Tibial artery (tissue), 4 donors: ENCODE results near the gene DPM2.

Experiments
- DNase-seq, 2 donors: peaks; one replicate each; pipeline ENCODE4 v3.0.0-alpha.2; 2019
- H3K27ac ChIP-seq, 2 donors: fragments of 200-600 bp; sonication (generic) in 1 of 2; 1 replicate in 1 of 2; 2 replicates in 1 of 2; pipeline ENCODE4 v1.5.1; 2018 to 2019; ENCODE audit warnings: mild to moderate bottlenecking in 1 of 2
- H3K27me3 ChIP-seq, 2 donors: fragments of 200-600 bp; sonication (generic) in 1 of 2; one replicate each; pipeline versions ENCODE4 v1.5.1 to v1.6.0; 2016 to 2019
- H3K36me3 ChIP-seq, 3 donors: fragments of 200-600 bp; sonication (generic) in 2 of 3; one replicate each; pipeline ENCODE4 v1.5.1; 2016 to 2019; ENCODE audit warnings: mild to moderate bottlenecking in 2 of 3
- H3K4me1 ChIP-seq, 4 donors: fragments of 200-600 bp; sonication (generic) in 2 of 4; 1 replicate in 3 of 4; 2 replicates in 1 of 4; pipeline ENCODE4 v1.5.1; 2016 to 2019
- H3K4me3 ChIP-seq, 2 donors: fragments of 200-600 bp; sonication (generic) in 1 of 2; 1 replicate in 1 of 2; 2 replicates in 1 of 2; pipeline ENCODE4 v1.5.1; 2018 to 2019; ENCODE audit warnings: mild to moderate bottlenecking in 2 of 2
- H3K9me3 ChIP-seq, 3 donors: fragments of 200-600 bp; sonication (generic) in 1 of 3; one replicate each; pipeline ENCODE4 v1.5.1; 2016 to 2019
- intact Hi-C: fragments of 100-400 bp; cut with DNase I; formaldehyde crosslinking; loops from one replicate; pipeline ENCODE4 v1.15.0; 2023; ENCODE audit warnings: low total_unique reads
- TF ChIP-seq, protein P1 (sequence below), 2 experiments: fragments of 200-600 bp in 1 of 2; fragments of 450-650 bp in 1 of 2; IDR thresholded peaks; one replicate each; pipeline ENCODE4 v1.5.1; 2017 to 2019; ENCODE audit warnings: antibody characterized with exemption in 2 of 2, mild to moderate bottlenecking in 1 of 2, moderate library complexity in 1 of 2

DPM2 gene

DNA sequence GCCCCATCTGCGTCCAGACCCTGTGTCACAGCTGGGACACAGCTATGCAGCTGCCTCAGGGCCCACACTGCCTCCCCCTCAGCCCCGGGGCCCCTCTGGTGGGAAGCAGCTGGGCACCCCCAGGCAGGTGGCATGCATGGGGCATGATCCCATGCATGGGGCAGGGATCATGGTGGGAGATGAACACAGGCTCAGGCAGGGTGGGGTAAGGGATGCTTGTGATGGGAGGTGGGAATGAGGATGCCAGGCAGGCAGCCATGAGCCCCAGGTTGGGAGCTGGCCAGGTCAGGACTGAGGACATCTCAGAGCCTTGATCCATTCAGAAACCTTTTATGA, 23.5 kb upstream of the DPM2 start:
- intact Hi-C loops: no loop called here
- no peak for DNase-seq
- Histone ChIP-seq H3K9me3 (no peaks in the 10 kb centered on the region), H3K4me3 (no peak overlapping the region), H3K27ac (peak overlapping the region in 1 of 2 donors; percentile 38), H3K36me3 (no peaks in the 10 kb centered on the region), H3K4me1 (peaks cover 16 to 68% (median 52%) of the 10 kb centered on the region in 4 donors), H3K27me3 (no peaks in the 10 kb centered on the region)
- TF ChIP-seq, protein P1, sequence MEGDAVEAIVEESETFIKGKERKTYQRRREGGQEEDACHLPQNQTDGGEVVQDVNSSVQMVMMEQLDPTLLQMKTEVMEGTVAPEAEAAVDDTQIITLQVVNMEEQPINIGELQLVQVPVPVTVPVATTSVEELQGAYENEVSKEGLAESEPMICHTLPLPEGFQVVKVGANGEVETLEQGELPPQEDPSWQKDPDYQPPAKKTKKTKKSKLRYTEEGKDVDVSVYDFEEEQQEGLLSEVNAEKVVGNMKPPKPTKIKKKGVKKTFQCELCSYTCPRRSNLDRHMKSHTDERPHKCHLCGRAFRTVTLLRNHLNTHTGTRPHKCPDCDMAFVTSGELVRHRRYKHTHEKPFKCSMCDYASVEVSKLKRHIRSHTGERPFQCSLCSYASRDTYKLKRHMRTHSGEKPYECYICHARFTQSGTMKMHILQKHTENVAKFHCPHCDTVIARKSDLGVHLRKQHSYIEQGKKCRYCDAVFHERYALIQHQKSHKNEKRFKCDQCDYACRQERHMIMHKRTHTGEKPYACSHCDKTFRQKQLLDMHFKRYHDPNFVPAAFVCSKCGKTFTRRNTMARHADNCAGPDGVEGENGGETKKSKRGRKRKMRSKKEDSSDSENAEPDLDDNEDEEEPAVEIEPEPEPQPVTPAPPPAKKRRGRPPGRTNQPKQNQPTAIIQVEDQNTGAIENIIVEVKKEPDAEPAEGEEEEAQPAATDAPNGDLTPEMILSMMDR (IDR thresholded peaks at IDR 0.05): no peak

DNA sequence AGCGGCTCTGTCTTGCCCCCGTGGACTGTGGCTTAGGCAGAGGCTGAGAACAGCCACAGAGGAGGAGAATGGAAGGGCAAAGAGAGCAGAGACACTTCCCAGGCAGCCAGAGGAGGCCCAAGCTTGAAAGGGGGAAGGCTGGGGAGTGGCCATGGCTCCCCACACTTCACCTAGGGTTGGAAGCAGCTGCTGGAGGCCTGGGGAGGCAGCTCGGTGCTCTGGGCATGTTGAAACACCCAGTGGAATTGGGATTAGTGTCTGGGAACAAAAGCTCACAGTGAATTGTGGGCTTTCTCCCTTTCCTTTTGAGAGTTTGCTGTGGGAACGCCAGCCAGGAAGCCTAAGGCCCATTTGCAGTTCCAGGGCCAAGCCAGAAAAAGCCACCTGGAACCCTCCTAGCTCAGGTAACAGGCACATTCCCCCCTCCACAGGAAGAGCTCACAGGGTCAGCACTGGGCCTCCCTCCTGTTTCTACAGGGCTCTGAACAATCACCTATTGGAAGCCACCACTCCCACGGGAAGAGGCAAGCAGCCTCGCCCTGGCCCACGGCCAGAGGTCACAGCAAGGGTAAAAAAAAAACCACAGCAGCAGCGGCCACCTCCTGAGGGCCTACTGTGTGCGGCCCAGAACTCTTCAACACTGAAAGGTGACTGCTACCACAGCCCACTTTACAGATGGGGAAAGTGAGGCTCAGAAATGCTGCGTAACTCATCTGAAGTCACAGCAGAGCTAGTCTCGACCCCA, 22.9 kb upstream of the DPM2 start:
- H3K36me3 ChIP-seq: no peaks in the 10 kb centered on the region
- no peak for DNase-seq
- H3K27ac ChIP-seq: peak overlapping the region; percentile 38 to 46
- TF ChIP-seq, protein P1 (IDR thresholded peaks at IDR 0.05): no peak
- no peak overlapping the region for H3K4me3 ChIP-seq
- intact Hi-C loops: no loop called here
- H3K4me1 ChIP-seq: peaks cover 12 to 68% (median 46%) of the 10 kb centered on the region in 4 donors
- H3K9me3 ChIP-seq: no peaks in the 10 kb centered on the region
- no peaks in the 10 kb centered on the region for H3K27me3 ChIP-seq

DNA sequence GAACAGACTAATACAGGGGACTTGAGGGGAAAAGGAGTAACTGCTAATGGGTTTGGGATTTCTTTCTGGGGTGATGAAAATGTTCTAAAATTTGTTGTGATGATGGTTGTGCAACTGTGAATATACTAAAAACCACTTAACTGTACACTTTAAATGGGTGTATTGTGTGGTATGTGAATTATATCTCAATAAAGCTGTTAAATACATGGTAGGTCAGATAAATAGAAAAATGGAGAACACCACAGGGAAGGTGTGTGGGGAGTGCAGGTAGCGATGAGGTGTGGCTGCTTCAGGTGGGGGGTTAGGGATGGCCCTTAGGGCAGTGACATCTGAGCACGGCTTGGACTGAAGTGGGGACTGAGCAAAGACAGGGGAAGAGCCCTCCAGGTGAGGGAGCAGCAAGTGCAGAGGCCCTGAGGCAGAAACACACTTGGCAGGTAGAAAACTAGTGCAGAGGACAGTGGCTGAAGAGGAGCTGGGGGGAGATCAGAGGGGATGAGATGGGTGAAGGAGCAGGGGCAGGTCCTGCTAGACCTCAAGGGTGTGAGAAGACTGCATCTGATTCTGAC, 22.3 kb upstream of the DPM2 start:
- no peak for DNase-seq
- intact Hi-C loops: no loop called here
- H3K4me1 ChIP-seq: peaks cover 12 to 68% (median 42%) of the 10 kb centered on the region in 4 donors
- H3K27ac ChIP-seq: peak overlapping the region; percentile 38 to 46
- H3K4me3 ChIP-seq: no peak overlapping the region
- no peaks in the 10 kb centered on the region for H3K27me3 ChIP-seq
- TF ChIP-seq, protein P1 (IDR thresholded peaks at IDR 0.05): no peak
- no peaks in the 10 kb centered on the region for H3K36me3 ChIP-seq
- no peaks in the 10 kb centered on the region for H3K9me3 ChIP-seq

DNA sequence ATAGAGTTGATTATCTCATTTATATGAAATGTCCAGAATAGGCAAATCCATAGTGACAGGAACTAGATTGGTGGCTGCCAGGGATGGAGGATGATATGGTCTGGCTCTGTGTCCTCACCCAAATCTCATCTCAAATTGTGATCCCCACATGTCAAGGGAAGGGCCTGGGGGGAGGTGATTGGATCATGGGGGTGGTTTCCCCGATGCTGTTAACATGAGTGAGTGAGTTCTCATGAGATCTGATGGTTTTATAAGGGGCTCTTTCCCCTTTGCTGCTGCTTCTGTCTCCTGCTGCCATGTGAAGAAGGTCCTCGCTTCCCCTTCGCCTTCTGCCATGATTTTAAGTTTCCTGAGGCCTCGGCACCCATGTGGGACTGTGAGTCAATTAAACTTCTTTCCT, 21.7 kb upstream of the DPM2 start:
- intact Hi-C loops: no loop called here

DNA sequence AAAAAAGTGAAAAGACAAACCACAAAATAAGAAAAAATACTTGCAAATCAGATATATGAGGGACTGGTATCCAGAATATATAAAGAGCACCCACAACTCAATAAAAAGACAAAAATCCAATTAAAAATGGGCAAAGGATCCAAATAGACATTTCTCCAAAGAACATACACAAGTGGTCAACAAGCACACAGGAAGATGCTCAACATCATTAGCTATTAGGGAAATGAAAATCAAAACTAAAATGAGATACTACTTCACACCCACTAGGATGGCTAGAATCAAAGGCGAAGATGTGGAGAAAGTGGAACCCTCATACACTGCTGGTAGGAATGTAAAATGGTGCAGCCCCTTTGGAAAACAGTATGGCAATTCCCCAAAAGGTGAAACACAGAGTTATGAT, 21.1 kb upstream of the DPM2 start:
- intact Hi-C loops: no loop called here
- Histone ChIP-seq H3K27me3 (no peaks in the 10 kb centered on the region), H3K4me1 (peaks cover 6 to 67% (median 35%) of the 10 kb centered on the region in 4 donors), H3K36me3 (no peaks in the 10 kb centered on the region), H3K27ac (no peak overlapping the region), H3K9me3 (no peaks in the 10 kb centered on the region), H3K4me3 (no peak overlapping the region)
- TF ChIP-seq, protein P1 (IDR thresholded peaks at IDR 0.05): no peak
- DNase-seq: no peak

More for the DNA sequence above, 21.7 kb upstream of the DPM2 start:
- H3K27ac ChIP-seq: no peak overlapping the region
- no peaks in the 10 kb centered on the region for H3K27me3 ChIP-seq
- H3K36me3 ChIP-seq: no peaks in the 10 kb centered on the region
- no peak overlapping the region for H3K4me3 ChIP-seq
- H3K4me1 ChIP-seq: peaks cover 12 to 68% (median 39%) of the 10 kb centered on the region in 4 donors
- TF ChIP-seq, protein P1 (IDR thresholded peaks at IDR 0.05): no peak
- H3K9me3 ChIP-seq: no peaks in the 10 kb centered on the region
- DNase-seq: no peak
